Breast epithelium (tissue), 4 donors: ENCODE results near the gene FAM78B. TPM values are rescaled to one million over a fixed set of nuclear protein-coding genes. Genes with fewer than 3 reads are reported as not detected.

ENCODE experiments used
- DNase-seq, 2 donors: peaks; one replicate each; pipeline ENCODE4 v3.0.0-alpha.2; 2019; ENCODE audit warnings: low spot score in 2 of 2
- H3K27ac ChIP-seq, 2 donors: fragments of 200-600 bp; sonication (generic) in 1 of 2; one replicate each; pipeline ENCODE4 v1.5.1; 2016 to 2019; ENCODE audit warnings: mild to moderate bottlenecking in 1 of 2
- H3K27me3 ChIP-seq, 2 donors: fragments of 200-600 bp; sonication (generic) in 1 of 2; one replicate each; pipeline versions ENCODE4 v1.5.1 to v1.6.0; 2017 to 2019; ENCODE audit warnings: control low read depth in 1 of 2, mild to moderate bottlenecking in 1 of 2
- H3K36me3 ChIP-seq: fragments of 200-600 bp; one replicate; pipeline ENCODE4 v1.5.1; 2019
- H3K4me1 ChIP-seq, 2 donors: fragments of 200-600 bp; sonication (generic); one replicate each; pipeline ENCODE4 v1.5.1; 2016 to 2019; ENCODE audit warnings: control low read depth in 1 of 2
- H3K4me3 ChIP-seq, 3 donors: fragments of 200-600 bp; sonication (generic); 1 replicate in 2 of 3; 2 replicates in 1 of 3; pipeline ENCODE4 v1.5.1; 2016 to 2019; ENCODE audit warnings: mild to moderate bottlenecking in 3 of 3, moderate library complexity in 2 of 3
- H3K9me3 ChIP-seq, 2 donors: fragments of 200-600 bp; sonication (generic) in 1 of 2; one replicate each; pipeline ENCODE4 v1.5.1; 2016 to 2019; ENCODE audit warnings: control low read depth in 1 of 2
- POLR2A ChIP-seq: fragments of 450-650 bp; IDR thresholded peaks from one replicate; pipeline ENCODE4 v1.6.1; 2016; ENCODE audit warnings: antibody characterized with exemption, mild to moderate bottlenecking, moderate library complexity
- POLR2AphosphoS5 ChIP-seq, 3 donors: sonication (generic); formaldehyde crosslinking; IDR thresholded peaks; one replicate each; pipeline ENCODE4 v1.6.1; 2017; ENCODE audit warnings: antibody characterized with exemption in 3 of 3
- intact Hi-C: fragments of 100-400 bp; cut with DNase I; formaldehyde crosslinking; loops from one replicate; pipeline ENCODE4 v1.15.1; 2023; ENCODE audit warnings: low total_unique reads
- total RNA-seq, 3 donors: library from RNA; depleted of rRNA; stranded (reverse); fragments of >200 nt; gene quantifications; one replicate each; pipeline ENCODE4 v1.1.0, GENCODE V29; 2016
- TF ChIP-seq, protein P1 (sequence below), 3 donors: fragments of 450-650 bp; IDR thresholded peaks; one replicate each; pipeline ENCODE4 v1.5.1; 2016 to 2017; ENCODE audit warnings: antibody characterized with exemption in 3 of 3, mild to moderate bottlenecking in 3 of 3, moderate library complexity in 3 of 3

The FAM78B gene
- total RNA-seq, 3 donors from 2014 or later = 0.98 to 3.2 (median 1.2) TPM

DNA sequence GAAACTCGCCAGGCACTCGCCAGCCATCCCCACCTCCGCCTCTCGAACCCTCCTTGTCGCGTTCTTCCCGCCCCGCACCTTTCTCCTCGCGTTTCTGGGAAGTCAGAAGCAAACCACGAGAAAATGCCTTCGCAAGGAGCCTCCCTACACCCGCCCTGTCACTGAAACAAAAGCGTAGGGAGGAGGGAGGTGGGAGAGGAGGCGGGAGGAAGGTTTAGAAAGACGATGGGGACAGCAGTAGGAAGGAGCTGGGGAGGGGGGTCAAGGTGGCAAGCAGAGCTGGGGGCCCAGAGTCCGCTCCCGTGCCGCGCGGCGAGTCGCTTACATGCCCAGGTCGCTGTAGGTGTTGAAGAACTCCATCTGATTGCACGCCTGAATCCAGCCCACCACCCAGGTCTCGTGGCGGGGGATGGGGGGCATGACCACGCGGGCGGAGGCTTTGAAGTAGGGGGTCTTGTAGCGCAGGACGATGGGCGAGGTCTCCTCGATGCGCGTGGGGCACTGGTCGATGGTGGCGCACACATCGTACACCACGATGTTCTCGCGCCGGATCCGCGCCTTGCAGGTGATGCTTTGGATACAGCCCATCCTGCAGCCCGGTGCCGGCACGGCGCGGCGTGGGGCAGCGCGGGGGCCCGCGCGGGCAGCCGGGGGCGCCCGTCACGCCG is 1.0 kb downstream of the FAM78B start:
- Histone ChIP-seq H3K27ac (no peak overlapping the region), H3K9me3 (no peaks in the 10 kb centered on the region), H3K4me1 (peaks cover 0 to 5% of the 10 kb centered on the region in 2 donors), H3K27me3 (no peaks in the 10 kb centered on the region), H3K4me3 (peak overlapping the region; percentile 64 to 92 (median 70)), H3K36me3 (no peaks in the 10 kb centered on the region)
- TF ChIP-seq POLR2AphosphoS5 (IDR thresholded peaks at IDR 0.05) (no peak), POLR2A (no peak)
- TF ChIP-seq, protein P1, sequence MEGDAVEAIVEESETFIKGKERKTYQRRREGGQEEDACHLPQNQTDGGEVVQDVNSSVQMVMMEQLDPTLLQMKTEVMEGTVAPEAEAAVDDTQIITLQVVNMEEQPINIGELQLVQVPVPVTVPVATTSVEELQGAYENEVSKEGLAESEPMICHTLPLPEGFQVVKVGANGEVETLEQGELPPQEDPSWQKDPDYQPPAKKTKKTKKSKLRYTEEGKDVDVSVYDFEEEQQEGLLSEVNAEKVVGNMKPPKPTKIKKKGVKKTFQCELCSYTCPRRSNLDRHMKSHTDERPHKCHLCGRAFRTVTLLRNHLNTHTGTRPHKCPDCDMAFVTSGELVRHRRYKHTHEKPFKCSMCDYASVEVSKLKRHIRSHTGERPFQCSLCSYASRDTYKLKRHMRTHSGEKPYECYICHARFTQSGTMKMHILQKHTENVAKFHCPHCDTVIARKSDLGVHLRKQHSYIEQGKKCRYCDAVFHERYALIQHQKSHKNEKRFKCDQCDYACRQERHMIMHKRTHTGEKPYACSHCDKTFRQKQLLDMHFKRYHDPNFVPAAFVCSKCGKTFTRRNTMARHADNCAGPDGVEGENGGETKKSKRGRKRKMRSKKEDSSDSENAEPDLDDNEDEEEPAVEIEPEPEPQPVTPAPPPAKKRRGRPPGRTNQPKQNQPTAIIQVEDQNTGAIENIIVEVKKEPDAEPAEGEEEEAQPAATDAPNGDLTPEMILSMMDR (IDR thresholded peaks at IDR 0.05) = no peak
- intact Hi-C loops = no loop called here
- DNase-seq = peak in 1 of 2 donors; percentile 51

DNA sequence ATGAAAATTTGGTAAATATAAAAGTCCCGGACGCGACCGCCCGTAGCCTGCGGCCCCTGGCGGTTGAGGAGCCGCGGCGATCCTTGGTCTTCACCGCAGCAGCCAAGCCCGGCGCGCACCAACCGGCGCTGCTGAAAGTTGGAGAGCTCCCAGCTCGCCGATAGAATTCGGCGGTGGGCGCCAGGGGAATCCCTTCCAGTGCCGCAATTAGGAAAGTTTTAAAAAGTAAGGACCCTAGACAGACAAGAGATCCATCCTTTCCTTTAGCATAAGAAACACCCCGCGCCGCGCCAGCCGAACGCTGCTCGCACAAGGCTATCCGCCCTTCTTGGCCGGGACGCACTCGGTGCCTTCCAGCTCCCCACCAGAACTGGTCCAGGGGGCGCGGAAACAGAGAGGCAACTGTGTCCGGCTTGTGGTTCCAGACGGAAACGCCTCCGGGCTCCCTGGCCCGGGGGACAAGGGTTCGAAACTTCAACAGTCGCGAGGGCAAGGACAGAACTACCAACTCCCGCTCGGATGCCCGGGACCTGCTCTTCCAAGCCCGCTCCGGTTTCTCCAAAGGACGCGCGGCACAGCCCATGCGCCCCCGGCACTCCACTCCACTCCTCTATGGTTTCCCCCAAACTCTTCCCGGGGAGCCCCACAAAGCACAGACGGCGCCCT is 1.7 kb downstream of the FAM78B start:
- Histone ChIP-seq H3K4me1 (peaks cover 0 to 5% of the 10 kb centered on the region in 2 donors), H3K27me3 (no peaks in the 10 kb centered on the region), H3K9me3 (no peaks in the 10 kb centered on the region), H3K4me3 (peak overlapping the region; percentile 64 to 92 (median 70)), H3K36me3 (no peaks in the 10 kb centered on the region), H3K27ac (no peak overlapping the region)
- intact Hi-C loops = no loop called here
- TF ChIP-seq, protein P1 (IDR thresholded peaks at IDR 0.05) = peak in 1 of 3 donors; percentile 0
- TF ChIP-seq POLR2AphosphoS5 (IDR thresholded peaks at IDR 0.05) (no peak), POLR2A (no peak)
- DNase-seq = no peak

DNA sequence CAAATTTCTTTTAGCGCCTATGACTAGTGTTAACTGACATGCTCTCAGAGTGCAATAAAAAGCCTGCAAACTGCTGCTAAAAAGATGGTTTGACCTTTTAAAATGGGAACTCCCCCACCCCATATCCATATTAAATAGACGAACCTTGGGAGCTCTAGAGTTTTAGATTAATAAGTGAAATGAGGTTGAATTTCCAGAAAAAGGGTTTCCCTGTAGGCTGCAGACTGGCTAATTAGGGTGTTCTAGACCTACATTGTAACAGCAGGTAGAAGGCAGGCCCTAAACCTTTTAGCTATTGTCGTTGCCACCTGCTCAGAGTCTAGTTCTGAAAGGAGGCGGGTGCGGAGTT is 2.2 kb downstream of the FAM78B start:
- Histone ChIP-seq H3K27me3 (no peaks in the 10 kb centered on the region), H3K36me3 (no peaks in the 10 kb centered on the region)

DNA sequence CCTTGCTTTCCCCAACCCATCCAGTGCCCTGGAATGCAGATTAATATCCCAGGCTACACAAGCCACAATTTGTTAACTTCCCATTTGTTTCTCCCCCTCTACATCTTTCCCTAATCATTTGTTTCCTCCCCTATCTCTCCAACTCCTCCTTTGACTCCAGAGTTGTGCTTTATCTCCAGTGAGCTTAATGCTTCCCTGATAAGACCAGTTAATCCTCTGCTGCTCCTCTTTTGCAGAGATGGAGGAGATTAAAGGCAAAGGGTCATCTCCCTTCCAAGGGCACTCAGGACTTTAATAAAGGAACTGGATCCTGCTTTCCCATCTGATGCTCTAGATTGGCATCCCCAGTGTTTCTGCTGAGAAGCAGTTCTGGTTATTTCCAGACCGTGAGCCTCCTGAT is 7.1 kb downstream of the FAM78B start:
- Histone ChIP-seq H3K36me3 (no peaks in the 10 kb centered on the region), H3K4me3 (no peak overlapping the region), H3K27me3 (no peaks in the 10 kb centered on the region), H3K27ac (no peak overlapping the region), H3K9me3 (no peaks in the 10 kb centered on the region), H3K4me1 (no peaks in the 10 kb centered on the region)
- intact Hi-C loops = no loop called here
- TF ChIP-seq POLR2A = no peak
- TF ChIP-seq, protein P1 (IDR thresholded peaks at IDR 0.05) = no peak
- no peak for TF ChIP-seq POLR2AphosphoS5 (IDR thresholded peaks at IDR 0.05)
- DNase-seq = no peak

More for the DNA sequence above, 2.2 kb downstream of the FAM78B start:
- H3K9me3 ChIP-seq = no peaks in the 10 kb centered on the region
- intact Hi-C loops = no loop called here
- no peak for DNase-seq
- peaks cover 0 to 5% of the 10 kb centered on the region in 2 donors for H3K4me1 ChIP-seq
- no peak overlapping the region for H3K27ac ChIP-seq
- peak overlapping the region; percentile 64 to 92 (median 70) for H3K4me3 ChIP-seq
- TF ChIP-seq, protein P1 (IDR thresholded peaks at IDR 0.05) = peak in 1 of 3 donors; percentile 14
- no peak for TF ChIP-seq POLR2A

DNA sequence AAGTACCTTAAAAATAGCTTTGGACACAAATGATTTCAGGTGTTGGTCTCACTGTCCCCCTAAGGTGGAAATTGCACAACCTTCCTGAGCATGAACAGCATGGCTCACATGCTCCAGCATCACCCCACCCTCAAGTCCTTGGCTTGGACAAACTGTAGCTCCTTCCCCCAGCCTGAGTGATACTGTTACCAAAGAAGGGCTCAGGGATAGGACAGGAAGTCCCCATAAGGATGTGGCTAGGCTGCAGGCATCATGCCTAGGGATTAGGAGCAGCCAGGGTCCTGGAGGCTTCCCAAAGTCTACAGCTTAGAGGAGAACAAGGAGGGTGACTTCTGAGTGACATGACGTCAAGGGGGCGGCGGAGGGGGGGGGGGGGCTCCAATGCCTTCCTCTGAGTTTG is 10.1 kb downstream of the FAM78B start:
- intact Hi-C loops = no loop called here
- TF ChIP-seq, protein P1 (IDR thresholded peaks at IDR 0.05) = no peak
- TF ChIP-seq POLR2AphosphoS5 (IDR thresholded peaks at IDR 0.05) (no peak), POLR2A (no peak)

More for the DNA sequence above, 10.1 kb downstream of the FAM78B start:
- no peak for DNase-seq
- no peaks in the 10 kb centered on the region for H3K27me3 ChIP-seq
- H3K36me3 ChIP-seq = no peaks in the 10 kb centered on the region
- no peaks in the 10 kb centered on the region for H3K4me1 ChIP-seq
- H3K4me3 ChIP-seq = no peak overlapping the region
- H3K27ac ChIP-seq = no peak overlapping the region
- H3K9me3 ChIP-seq = no peaks in the 10 kb centered on the region
